ENCODE data around the gene UVSSA.
"Not testable (repeated sequence)": the region's sequence is repeated elsewhere in the genome, so short reads cannot be mapped to it uniquely, and the experiment has no call there.

Gene UVSSA

DNA sequence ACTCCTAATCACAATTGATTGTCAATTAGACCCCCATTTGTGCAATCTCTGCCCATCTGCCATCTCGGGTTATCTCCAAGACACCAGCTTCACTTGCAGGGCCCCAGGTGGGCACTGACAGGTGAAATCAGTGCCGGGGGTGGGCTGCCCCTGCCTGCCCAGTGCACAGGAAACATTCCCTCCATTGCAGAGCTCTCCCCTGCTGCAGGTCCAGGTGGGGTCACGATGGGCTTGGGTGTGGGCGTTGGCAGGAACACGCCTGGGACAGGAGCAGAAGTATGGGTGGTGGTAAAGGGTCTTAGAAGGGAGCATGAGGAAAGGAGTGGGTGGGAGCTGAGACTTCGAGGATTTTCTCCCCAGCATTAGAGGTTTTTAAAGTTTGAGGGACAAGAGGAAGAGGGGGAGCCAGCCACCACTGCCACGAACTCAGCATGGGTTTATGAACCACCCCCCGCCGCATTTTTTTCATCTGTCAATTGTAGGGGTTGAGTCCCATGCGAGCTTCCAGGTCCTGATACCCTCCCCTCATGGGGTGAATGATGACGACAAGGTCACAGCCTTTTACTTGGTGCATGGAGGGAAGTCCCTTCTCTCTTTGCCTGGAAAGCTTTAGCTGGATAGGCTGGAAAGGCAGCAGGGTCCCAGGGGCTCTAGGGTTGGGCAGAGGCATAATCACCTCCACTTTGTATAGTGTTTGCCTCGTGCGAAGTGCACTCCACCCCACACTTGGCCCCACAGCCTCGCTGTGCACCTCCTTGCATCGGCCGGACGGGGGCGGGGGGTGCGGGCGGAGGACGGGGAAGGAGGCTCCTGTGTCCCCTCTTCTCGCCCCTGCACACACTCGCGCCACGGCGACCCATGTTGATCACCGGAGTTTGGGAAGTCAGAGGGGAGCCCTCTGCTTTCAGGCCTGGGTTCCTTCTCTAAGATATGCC is 62.8 kb downstream of the UVSSA start:
- DNase-seq = no peak

DNA sequence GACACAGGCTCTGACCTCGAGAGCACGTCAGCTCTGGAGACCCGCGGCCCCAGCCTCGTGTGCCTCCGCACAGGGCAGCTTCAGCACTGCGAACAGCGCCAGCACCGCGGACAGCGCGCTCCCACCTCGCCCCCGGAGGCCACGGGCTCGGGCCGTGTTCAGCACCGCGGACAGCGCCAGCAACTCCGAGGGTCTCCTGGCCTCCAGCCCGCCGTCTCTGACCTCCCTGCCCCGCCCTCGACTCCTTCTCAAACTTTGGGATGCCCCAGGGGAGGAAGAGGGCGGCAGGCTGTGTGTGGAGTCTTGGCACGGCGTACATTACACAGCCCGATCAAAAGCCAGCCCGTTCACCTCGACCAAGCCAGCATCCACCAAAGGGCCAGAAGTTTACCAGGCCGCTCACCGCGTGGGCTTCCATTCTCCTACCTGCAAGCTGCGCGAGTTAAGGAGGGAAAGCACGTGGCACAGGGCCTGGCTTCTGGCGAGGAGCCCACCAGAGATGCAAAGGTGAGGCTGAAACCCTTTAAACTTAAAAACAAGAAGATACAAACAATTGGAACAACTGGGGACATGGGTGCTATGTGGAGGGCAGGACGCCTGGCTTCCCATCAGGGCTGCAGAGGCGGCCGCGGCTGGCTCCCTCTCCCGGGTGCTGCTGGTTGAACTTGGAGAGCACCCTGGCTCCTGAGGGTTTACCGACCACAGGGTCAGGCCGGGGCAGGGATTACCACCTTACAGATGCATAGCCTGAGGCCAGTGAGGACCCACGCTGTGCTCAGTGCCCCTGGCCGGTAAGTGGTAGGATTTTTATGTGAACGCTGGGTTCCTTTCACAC is 63.7 kb downstream of the UVSSA start:
- peak; percentile 44 for DNase-seq

DNA sequence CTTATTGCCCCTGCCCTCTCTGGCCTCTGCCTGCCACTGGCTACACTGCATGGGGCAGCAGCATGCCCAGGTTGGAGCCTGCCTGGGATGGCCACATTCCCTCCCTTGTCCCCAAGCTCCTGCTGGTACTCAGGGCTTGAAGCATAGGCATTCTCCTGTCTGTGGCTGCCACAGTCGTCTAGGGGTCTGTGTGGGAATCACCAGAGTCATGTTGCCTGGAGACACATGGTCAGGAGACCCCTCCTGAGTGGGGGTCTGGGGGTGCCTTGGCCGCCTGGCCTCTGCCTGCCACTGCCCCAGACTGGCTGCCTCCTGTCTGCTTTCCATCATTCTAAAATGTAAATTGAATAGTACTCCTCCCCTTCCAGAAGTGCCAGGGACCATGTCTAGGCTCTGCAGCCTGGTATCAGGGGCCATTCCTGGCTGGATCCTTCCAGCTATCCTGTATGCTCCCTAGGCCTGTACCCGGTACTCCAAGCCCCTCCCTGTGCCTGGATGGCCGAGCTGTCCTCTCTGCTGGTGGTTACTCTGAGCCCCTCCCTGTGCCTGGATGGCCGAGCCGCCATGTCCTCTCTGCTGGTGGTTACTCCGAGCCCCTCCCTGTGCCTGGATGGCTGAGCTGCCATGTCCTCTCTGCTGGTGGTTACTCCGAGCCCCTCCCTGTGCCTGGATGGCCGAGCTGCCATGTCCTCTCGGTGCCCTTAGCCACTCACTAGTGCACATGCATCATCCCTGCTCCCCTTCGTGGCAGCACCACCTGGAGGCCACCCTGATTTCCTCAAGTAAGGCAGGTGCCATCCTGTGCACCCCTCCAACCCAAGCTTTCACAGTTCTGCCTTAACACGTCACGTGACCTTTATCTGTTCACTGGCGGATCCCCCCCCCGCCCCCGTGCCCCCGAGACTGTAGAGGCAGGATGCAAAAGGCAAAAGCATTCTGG is 64.7 kb downstream of the UVSSA start:
- DNase-seq = no peak

DNA sequence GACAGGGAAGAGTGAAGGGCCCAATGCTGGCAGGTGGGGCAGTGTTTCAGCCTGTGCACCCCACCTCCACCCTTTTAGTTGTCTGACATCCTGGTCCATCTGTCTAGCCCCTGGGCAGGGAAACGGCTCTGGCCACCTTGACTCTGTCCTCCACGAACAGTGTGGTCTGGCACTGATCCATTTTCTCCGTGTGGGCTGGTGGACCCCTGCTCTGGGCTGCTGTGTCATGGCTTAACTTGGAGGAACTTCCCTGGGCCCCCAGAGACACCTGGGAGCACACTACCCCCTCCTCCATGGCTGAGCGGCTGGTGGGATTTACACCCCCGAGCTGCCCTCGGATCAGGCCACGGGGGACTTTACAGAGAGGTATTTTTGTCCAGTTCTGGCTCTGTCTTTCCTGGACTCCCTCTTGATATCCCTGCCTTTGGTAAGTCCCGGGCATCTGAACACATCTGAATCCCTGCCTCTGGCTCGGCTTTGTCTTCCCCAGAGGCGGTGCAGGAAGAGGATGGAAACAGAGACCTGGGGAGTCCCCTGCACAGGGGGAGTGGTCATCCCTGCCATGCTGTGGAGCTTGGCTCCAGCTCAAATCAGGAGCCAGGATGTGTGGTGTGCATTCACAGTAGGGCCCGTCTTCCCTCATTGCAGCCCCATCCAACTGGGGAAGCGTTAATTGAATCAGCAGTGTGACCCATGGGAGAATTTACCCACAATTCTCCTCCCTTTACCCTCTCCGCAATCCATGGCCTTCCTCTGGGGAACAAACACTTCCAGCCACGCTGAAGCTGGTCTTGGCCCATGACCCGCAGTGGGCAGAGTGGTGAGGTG is 65.6 kb downstream of the UVSSA start:
- no peak for DNase-seq

DNA sequence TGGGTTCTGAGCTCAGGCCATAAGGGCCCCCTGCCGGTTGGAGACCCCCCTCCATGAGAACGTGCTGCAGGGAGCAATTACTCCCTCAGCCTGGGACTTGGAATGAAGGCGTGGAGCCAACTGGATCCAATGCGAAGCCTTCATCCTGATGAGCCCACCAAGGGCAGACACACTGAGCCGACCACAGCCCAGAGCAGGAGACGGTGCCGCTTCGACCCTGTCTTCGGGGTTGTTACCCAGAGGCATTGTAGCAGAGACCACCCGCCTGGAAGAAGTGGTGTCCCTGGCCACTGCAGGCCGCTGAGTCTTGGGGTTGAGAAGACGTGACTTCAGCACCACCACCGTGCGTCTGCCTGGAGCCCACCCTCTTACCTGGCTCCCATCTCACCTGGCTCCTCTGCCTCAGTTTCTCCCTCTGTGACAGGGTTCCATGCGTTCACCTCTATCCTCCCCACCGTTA is 66.2 kb downstream of the UVSSA start:
- no peak for DNase-seq

DNA sequence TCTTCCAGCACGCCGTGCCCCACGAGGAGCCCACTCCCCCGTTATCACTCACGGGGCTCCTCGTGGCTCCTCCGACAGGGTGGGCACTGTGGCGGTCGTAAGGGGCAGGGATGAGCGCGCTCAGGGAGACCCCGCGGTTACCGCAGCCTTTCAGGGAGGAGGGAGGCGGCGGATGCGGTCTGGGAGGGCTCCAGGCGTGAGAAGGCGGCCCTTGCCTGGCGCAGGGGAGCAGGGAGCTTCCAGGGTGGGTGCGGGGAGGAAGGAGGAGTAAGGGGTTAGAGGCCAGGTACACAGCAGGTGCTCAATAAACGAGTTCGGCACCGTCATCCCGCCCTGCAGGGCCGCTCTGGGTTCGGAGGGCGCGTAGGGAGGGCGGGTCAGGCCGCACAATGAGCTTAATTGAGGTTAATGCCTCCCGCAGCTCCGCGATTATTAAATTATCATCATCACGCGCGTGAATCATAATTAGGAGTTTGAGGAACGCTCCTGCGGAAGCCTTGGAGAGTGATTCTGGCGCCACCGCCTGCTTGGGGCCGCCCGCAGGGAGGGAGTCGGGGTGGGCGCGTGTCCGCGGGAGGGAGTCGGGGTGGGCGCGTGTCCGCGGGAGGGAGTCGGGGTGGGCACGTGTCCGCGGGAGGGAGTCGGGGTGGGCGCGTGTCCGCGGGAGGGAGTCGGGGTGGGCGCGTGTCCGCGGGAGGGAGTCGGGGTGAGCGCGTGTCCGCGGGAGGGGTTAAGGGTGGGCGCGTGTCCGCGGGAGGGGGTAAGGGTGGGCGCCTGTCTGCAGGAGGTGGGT is 66.9 kb downstream of the UVSSA start:
- DNase-seq = no peak

DNA sequence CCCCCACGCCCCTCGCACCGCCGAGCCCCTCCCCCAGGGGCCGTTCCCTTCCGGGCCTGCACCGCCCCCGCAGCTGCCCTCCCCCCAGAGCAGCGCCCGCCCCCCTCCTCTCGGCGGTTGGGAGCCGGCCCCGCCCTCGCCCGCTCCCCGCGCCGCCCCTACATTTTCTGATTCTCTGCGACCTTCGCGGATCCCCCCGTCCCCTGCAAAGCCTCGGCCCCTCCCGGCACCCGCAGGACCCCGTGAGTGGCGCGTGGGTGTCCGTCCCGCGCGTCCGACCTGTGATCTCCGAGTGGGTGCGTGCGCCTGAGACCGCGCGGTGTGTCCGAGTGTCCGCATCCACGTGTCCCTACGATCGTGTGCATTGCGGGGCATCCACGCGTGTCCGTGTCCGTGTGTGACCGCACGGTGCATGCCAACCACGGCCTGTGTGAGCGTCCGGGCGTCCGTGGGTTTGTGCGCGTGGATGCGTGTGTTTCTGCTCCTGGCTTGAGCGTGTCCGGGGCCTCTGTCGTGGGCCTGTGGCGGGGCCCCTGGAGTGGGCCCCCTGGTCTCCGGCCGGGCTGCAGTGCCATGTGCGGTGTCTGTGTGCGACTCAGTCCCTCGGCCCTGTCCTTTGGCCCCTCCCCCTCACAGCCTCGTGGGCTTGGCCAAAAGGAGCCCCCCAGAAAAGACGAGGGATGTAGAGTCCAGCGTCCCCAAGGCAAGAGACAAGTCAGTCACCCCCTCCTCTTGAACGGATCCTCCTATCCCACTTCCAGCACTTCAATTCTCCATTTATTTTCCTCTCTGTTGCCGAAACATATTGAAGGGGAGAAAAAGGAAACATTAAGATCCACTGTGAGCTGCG is 68.0 kb downstream of the UVSSA start:
- DNase-seq = no peak

DNA sequence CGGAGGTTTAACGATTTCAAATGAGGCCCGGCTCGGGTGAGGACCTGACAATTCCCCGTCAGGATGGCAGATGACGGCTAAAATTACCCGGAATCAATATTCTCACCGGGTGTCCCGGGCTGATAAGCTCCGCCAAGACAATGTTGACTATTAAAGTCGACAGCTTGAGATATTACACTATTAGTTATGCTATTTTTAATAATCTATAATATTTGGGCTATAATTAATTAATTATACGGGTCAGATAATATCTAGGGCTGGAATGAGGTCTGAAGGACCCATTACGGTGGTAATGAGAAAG is 68.6 kb downstream of the UVSSA start:
- DNase-seq = no peak

DNA sequence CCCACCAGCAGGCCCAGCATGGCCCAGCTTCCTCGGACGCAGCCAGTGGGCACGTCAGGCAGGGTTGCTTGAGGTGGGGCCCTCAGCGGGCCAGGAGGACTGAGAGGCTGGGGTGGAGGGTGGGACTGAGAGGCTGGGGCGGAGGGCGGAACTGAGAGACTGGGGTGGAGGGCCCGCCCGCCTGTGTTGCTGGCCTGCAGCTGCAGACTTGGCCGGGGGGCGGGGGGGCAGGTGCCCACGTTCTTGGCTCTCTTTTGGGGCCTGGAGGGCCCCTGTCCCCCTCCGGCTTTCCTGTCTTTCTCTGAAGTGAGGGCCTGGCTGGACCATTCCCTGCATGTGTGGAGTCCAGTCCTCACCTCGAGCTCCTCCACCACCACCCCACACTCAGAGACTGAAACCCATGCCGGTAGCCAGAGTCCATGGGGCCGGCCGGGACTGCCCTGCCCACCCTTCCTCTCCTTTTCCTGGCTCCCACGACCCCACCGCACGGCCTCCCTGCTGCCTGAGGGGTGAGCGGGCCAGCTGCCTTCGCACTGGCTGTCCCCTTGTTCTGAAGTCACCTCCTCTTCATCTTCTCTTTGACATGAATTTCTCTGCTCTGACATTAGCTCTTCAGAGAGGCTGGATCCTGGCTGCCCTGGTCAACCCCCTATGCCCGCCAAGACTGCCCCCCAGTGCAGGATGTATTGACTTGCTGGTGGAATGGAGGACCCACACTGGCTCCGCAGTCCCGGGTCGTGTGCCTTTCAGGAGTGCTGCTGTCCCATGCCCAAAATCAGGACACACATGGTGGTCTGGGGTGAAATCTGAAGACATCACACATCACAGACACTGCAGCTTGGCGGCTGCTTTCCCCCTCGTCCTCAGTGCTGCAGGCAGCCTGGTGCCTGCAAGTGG is 69.3 kb downstream of the UVSSA start:
- DNase-seq = no peak

DNA sequence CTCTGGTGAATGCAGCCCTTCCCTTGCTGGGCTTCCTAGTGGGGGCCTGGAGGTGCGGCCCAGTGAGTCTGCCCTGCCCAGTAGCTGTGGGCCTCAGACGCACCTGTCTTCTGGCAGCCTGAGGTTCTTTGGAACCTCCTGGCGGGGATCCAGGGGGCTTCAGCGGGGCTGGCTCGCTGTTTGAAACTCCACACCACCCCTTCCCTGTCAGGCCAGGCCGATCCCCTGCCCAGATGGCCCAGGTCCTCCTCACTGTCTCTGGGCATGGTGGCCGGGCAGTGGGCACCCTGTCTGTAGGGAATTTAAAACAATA is 69.9 kb downstream of the UVSSA start:
- DNase-seq = no peak

DNA sequence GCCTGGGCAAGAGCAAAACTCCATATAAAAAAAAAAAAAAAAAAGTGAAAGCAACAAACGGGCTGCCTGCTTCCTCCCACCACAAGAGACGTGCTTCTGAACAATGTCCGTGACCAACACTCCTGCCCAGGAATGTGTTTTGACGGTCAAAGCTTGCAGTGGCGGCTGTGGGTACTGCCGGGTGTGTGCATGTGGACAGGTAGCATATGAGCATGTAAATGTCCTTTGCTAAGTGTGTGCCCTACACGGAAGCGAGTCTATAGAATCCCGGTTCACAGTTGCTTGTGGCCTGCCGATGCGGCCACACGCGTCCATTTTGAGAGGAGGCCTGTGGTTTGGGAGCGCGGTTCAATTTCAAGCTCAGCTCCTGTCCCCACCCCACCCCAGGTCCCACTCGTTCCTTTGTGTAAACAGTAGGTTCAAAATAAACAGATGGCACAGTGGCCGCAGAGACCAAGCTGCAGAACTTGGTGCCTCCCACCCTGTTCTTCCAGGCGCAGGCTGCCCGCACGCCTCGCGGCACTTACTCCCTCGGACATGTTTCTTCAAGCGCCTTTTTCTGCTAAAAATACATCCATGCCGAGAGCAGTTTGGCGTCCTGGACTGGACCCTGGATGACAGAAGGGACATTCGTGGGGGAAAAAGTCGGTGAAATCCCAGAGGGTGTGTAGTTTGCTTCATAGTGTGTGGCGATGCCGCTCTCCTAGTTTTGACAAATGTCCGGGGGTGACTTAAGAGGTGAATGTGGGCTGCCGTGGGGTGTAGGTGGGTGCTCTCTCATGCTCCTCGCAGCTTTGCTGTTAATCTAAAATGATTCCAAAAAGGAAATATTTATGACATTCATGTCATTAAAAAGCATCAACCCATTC is 70.7 kb downstream of the UVSSA start:
- DNase-seq = no peak

DNA sequence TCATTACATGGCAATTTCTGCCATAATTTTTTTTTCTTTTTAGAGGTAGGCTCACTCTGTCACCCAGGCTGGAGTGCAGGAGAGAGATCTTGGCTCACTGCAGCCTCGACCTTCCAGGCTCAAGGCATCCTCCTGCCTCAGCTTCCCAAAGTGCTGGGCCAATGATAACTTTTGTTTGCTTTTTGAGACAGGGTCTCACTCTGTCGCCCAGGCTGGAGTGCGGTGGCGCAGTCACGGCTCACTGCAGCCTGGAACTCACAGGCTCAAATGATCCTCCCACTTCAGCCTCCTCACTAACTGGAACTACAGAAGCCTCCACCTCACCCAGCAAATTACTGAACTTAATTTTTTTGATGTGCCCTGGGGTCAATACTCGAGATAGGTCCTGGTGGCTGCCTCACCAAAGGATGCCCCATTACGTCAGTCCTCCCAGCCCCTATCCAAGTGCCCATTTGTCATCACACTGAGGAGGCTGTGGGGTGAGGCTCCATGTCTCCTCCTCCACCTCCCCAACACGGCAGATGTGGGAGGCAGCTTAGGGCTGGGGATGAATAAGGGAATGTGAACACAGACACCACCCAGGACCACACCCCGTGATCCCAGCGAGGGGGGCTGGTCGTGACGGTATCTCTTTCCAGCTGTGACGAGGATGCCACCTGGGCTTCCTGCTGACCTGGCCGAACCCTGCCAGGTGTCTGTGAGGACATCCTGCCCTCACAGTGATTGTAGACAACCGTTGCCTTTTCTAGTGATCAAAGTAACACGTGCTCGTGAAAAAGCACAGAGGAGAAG is 71.7 kb downstream of the UVSSA start:
- DNase-seq = no peak

DNA sequence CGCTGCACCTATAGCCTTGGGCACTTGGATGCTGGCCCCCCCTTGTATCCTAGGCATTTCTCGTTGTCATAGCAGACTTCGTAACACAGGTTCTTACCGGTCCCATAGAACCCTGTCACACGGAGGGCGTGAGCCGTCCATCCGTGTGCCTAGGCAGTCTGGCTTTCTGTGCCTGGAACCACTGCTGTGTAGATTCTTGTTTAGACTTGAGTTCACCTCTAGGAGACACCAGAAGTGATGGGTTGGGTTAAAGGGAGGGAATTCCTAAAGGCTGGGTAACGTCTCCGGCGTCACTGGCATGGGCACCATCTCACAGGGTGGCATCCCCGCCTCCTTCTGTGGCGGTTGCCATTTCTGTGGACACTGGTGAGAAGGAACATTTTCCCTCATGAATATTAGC is 72.7 kb downstream of the UVSSA start:
- no peak for DNase-seq

DNA sequence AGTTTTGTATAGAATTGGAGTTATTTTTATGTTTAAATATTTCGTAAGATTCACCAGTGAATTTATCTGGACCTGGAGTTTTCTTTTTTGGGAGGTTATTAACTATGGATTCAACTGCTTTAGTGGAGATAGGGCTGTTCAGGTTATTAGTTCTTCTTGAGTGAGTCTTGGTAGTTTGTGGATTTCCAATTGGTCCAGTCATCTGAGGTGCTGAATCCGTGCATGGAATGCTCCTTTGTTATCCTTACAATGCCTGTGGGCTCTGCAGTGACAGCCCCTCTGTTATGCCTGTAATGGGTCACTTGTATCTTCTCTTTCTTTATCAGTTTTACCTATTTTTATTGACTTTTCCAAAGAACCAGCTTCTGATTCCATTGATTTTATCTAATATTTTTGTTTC is 74.6 kb downstream of the UVSSA start:
- DNase-seq = no peak

DNA sequence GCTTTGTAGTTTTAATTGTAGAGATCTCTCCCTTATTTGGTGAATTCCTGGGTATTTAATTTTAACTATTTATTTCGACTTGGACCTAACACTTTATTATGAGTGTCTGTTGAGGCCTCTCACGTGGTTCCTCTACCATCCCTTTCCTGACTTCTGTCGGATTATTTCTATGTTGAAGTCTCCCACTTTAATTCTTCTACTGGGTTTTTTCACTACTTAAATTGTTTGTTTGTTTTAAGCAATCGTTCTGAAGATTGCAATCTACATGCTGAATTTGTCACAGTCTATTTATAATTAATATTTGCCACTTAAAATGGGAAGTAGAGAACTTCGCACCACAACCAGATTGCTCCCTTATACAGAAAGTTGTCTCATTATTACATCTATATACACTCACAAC is 80.0 kb downstream of the UVSSA start:
- no peak for DNase-seq

DNA sequence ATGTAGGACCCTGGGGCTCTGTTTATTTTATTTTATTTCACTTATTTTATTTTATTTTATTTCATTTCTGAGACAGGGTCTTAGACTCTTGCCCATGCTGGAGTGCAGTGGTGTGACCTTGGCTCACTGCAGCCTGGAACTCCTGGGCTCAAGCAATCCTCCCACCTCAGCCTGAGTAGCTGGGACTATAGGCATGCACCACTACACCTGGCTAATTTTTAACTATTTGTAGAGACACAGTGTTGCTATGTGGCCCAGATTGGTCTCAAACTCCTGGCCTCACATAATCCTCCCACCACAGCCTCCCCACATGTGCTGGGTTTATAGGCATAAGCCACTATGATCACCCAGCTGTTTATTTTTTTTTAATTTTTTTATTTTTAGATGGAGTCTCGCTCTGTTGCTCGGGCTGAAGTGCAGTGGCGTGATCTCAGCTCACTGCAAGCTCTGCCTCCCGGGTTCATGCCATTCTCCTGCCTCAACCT is 96.7 kb downstream of the UVSSA start:
- not testable (repeated sequence) for DNase-seq

All from activated CD4-positive, alpha-beta T cell treated with anti-CD3 and anti-CD28 coated beads, Interleukin-10, Interleukin-2, amounts not matched to agents 100 ng/mL and 50 ng/mL, durations not matched to agents 16 hours and 8 hours (primary cell).